ENCODE results near the gene C1QL3. TPM values are rescaled to one million over a fixed set of nuclear protein-coding genes. Genes with fewer than 3 reads are reported as not detected.

The C1QL3 gene
- total and polyA plus RNA-seq, 10 of the 15 experiments (the other 5 are each of a cell fraction or from before 2014, with no cell fraction given), result 0.03 to 1.2 (median 0.50) TPM

DNA sequence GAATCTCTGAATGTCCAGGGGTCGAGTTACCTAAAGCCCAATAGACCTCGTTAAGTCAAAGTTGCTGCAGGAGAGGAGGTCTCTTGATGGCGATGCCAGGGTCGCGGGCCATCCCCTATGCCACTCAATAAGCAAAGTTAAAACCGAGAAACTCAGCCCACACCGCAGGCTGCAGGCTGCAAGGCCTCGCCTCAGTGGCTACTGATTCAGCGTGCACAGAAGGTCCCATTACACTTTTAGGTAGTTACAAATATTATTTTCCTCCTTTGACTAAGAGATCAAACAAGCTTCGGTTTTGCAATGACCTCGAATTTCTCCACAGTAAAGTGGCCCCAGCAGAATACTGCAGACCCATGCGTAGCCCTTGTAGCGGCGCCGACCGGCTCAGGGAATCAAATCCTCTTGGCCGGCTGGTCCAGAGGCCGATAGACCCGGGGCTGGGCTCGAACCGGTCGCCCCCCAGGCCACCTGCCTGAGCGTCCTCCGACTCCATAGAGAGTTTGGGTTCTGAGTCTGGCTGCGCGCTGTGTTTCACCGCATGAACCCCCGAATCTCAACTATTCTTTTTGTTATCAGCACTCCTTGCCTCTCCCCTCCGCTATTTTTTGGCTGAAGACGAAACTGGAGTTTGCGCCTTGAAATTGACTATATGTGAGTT lies 2.3 kb downstream of the C1QL3 start:
- no peak for DNase-seq (ENCODE audit: low read depth, low spot score)
- POLR2A ChIA-PET, result no interaction called here
- TF ChIP-seq, protein P1, sequence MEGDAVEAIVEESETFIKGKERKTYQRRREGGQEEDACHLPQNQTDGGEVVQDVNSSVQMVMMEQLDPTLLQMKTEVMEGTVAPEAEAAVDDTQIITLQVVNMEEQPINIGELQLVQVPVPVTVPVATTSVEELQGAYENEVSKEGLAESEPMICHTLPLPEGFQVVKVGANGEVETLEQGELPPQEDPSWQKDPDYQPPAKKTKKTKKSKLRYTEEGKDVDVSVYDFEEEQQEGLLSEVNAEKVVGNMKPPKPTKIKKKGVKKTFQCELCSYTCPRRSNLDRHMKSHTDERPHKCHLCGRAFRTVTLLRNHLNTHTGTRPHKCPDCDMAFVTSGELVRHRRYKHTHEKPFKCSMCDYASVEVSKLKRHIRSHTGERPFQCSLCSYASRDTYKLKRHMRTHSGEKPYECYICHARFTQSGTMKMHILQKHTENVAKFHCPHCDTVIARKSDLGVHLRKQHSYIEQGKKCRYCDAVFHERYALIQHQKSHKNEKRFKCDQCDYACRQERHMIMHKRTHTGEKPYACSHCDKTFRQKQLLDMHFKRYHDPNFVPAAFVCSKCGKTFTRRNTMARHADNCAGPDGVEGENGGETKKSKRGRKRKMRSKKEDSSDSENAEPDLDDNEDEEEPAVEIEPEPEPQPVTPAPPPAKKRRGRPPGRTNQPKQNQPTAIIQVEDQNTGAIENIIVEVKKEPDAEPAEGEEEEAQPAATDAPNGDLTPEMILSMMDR (IDR thresholded peaks at IDR 0.05 in 2 of 3, conservative IDR thresholded peaks at IDR 0.05 in 1 of 3; ENCODE audit: control insufficient read depth in 2 of 3, extremely low read depth in 1 of 3, insufficient read depth in 1 of 3, low read depth in 3 of 3, low read length in 3 of 3), result 0 out of 6 replicates have a peak, but pooled peaks of 1 of the 3 experiments have one; percentile 0
- TF ChIP-seq MTA2 (IDR thresholded peaks at IDR 0.05; ENCODE audit: low read depth) (no peak), RAD51 (IDR thresholded peaks at IDR 0.05) (no peak), ZNF207 (IDR thresholded peaks at IDR 0.05; ENCODE audit: borderline replicate concordance) (no peak), RUNX3 (IDR thresholded peaks at IDR 0.05; ENCODE audit: low read length) (peak; percentile 56; the same call in 1 of the 2 replicates), CHD1 (IDR thresholded peaks at IDR 0.05; ENCODE audit: low read depth, low read length) (no peak), FOXM1 (IDR thresholded peaks at IDR 0.05; ENCODE audit: low read depth, low read length) (no peak), SMAD1 (IDR thresholded peaks at IDR 0.05; ENCODE audit: low read depth, partially characterized antibody) (no peak), CHD2 (IDR thresholded peaks at IDR 0.05; ENCODE audit: borderline replicate concordance, low read depth, low read length) (no peak), SIX5 (IDR thresholded peaks at IDR 0.05; ENCODE audit: low read depth, low read length, severe bottlenecking) (no peak), PAX5 (IDR thresholded peaks at IDR 0.05; ENCODE audit: borderline replicate concordance, low read depth, low read length) (peak; percentile 70; the same call in 1 of the 2 replicates), EZH2 (IDR thresholded peaks at IDR 0.05; ENCODE audit: borderline replicate concordance, control insufficient read depth, low read depth, low read length) (no peak), ZSCAN29 (IDR thresholded peaks at IDR 0.05) (no peak), RELA (IDR thresholded peaks at IDR 0.05; ENCODE audit: borderline replicate concordance, partially characterized antibody) (no peak), TCF12 (IDR thresholded peaks at IDR 0.05; ENCODE audit: low read depth, low read length) (no peak), NR2C2 (IDR thresholded peaks at IDR 0.05; ENCODE audit: borderline replicate concordance, control insufficient read depth, insufficient read length, low read depth) (no peak)
- TF ChIP-seq, protein P2, sequence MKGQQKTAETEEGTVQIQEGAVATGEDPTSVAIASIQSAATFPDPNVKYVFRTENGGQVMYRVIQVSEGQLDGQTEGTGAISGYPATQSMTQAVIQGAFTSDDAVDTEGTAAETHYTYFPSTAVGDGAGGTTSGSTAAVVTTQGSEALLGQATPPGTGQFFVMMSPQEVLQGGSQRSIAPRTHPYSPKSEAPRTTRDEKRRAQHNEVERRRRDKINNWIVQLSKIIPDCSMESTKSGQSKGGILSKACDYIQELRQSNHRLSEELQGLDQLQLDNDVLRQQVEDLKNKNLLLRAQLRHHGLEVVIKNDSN (IDR thresholded peaks at IDR 0.05; ENCODE audit: borderline replicate concordance, extremely low read length, insufficient read depth, low read depth, low read length), result no peak
- TF ChIP-seq, protein P3, sequence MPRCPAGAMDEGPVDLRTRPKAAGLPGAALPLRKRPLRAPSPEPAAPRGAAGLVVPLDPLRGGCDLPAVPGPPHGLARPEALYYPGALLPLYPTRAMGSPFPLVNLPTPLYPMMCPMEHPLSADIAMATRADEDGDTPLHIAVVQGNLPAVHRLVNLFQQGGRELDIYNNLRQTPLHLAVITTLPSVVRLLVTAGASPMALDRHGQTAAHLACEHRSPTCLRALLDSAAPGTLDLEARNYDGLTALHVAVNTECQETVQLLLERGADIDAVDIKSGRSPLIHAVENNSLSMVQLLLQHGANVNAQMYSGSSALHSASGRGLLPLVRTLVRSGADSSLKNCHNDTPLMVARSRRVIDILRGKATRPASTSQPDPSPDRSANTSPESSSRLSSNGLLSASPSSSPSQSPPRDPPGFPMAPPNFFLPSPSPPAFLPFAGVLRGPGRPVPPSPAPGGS (IDR thresholded peaks at IDR 0.05; ENCODE audit: borderline replicate concordance, insufficient read depth, low read depth, low read length, poor library complexity, severe bottlenecking), result no peak

More for the DNA sequence above, 2.3 kb downstream of the C1QL3 start:
- H3K4me1 ChIP-seq (ENCODE audit: control insufficient read depth, insufficient read depth, low read length), result peaks cover 8% of the 10 kb centered on the region
- H3K27ac ChIP-seq (ENCODE audit: control insufficient read depth, insufficient read depth), result no peak overlapping the region
- H3K9ac ChIP-seq (ENCODE audit: control insufficient read depth, insufficient read depth, low read length), result no peak overlapping the region
- ChIA-PET RAD21 (ENCODE audit: unreplicated experiment) (interaction anchor here (0.7 to 1.5 kb wide), 2 partner anchors 82 to 617 kb away, joined by 3 to 4 read pairs; no protein-coding TSS in a partner anchor), CTCF (interaction anchor here (0.6 to 1.4 kb wide), 12 partner anchors 12 to 1644 kb away, joined by 3 to 6 read pairs (median 3); no protein-coding TSS in a partner anchor), SMC1A (ENCODE audit: uncharacterized antibody, unreplicated experiment) (interaction anchor here (0.6 to 1.5 kb wide), 5 partner anchors 26 to 364 kb away, joined by 3 to 4 read pairs (median 3); no protein-coding TSS in a partner anchor)
- peak; percentile 31 for FAIRE-seq
- peak; percentile 81 for ATAC-seq
- H3K9me3 ChIP-seq (replicated peaks; ENCODE audit: control insufficient read depth, insufficient read depth, low read length), result no peaks in the 10 kb centered on the region
- peaks cover 2 to 3% of the 10 kb centered on the region in 2 experiments; a peak in 1 of 4 replicates for H3K27me3 ChIP-seq (replicated peaks in 1 of 2; ENCODE audit: control insufficient read depth in 2 of 2, insufficient read depth in 2 of 2, low read length in 1 of 2)
- in situ Hi-C loops (cut with MboI), result no loop called here
- H3K4me3 ChIP-seq, result peak overlapping the region; percentile 62; the same call in 1 of the 2 replicates
- intact Hi-C loops (cut with micrococcal nuclease; ENCODE audit: unreplicated experiment), result loop anchor here (10.0 kb wide), 2 partner anchors 255 to 405 kb away; no protein-coding TSS in a partner anchor
- peak overlapping the region; percentile 98 for H3K4me2 ChIP-seq (ENCODE audit: control insufficient read depth, insufficient read depth)
- H2AFZ ChIP-seq (ENCODE audit: control insufficient read depth, low read depth, low read length), result no peak overlapping the region
- no TSS peak for BruUV-seq (replicated peaks)
- no peaks in the 10 kb centered on the region for H4K20me1 ChIP-seq (ENCODE audit: control insufficient read depth, insufficient read depth)
- no peaks in the 10 kb centered on the region for H3K36me3 ChIP-seq (ENCODE audit: control insufficient read depth in 2 of 2, insufficient read depth in 2 of 2, low read length in 1 of 2)
- no peaks in the 10 kb centered on the region for H3K79me2 ChIP-seq (ENCODE audit: control insufficient read depth, insufficient read depth, low read length)
- 21% methylated on average over 31 of the region's 31 CpGs for WGBS (ENCODE audit: insufficient coverage, insufficient replicate concordance, low lambda C conversion rate, missing lambda C conversion rate)

Measured in GM12878 (cell line).